Upper lobe of right lung (tissue), 1 donor: ENCODE data around the gene COLEC12. TPM values are rescaled to one million over a fixed set of nuclear protein-coding genes. Genes with fewer than 3 reads are reported as not detected.

Experiments used
- ATAC-seq: fragments of 200-7000 bp; cut with Tn5 transposase; one replicate; pipeline ENCODE4 v1.9.1; 2020; ENCODE audit warnings: mild to moderate bottlenecking, moderate library complexity
- DNase-seq: peaks from one replicate; pipeline ENCODE4 v3.0.0-alpha.2; 2020
- H3K27ac ChIP-seq: fragments of 200-600 bp; one replicate; pipeline ENCODE4 v1.8.0; 2022
- H3K27me3 ChIP-seq: fragments of 200-600 bp; one replicate; pipeline ENCODE4 v1.8.0; 2022; ENCODE audit warnings: mild to moderate bottlenecking
- H3K36me3 ChIP-seq: fragments of 200-600 bp; one replicate; pipeline ENCODE4 v1.8.0; 2022
- H3K4me1 ChIP-seq: fragments of 200-600 bp; one replicate; pipeline ENCODE4 v1.8.0; 2022
- H3K4me3 ChIP-seq: fragments of 200-600 bp; one replicate; pipeline ENCODE4 v1.8.0; 2022; ENCODE audit warnings: mild to moderate bottlenecking
- H3K9me3 ChIP-seq: fragments of 200-600 bp; one replicate; pipeline ENCODE4 v1.8.0; 2022
- intact Hi-C: fragments of 100-400 bp; cut with DNase I; formaldehyde crosslinking; loops from one replicate; pipeline ENCODE4 v1.11.0; 2022
- total RNA-seq: library from RNA; stranded (reverse); fragmentation: NEBNext Ultra II Directional; extraction: Animal tissue kit (Norgen Biotek cat#: 25700); gene quantifications from one replicate; pipeline ENCODE4 v1.2.1, GENCODE V29; 2021
- TF ChIP-seq, protein P1 (sequence below): fragments of 200-600 bp; IDR thresholded peaks from one replicate; pipeline ENCODE4 v1.8.0; 2022; ENCODE audit warnings: antibody characterized with exemption
- donor health status: DM: no; HTN: yes; CAD: no; lungs with severe emphysema.

The COLEC12 gene
- total RNA-seq, 1 donor from 2014 or later, result 55.2 TPM

DNA sequence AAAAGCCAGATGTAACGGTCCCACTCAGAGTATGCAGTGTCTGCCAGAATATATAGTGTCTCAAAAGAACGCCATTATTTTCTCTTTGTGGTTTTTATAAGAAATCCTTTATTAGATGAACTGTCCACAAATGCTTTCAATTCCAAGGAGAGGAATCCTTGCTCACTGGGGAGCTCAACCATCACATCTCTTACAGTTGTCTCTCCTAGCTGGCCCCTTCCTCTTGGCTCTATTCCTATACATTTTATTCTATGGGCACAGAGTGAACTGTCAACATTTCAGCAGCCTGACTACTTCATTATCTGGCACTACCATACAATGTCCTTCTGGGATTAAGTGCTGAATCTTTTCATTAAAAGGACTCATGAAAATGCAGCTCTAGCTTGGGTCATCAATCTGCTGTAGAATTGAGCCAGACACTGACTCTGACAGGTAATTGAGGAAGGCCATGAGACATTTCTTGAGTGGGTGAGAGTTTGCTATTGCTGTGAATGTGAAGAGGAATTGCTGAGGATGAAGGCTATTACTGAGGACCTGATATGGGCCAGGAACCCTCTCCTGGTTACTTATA lies 136.2 kb downstream of the COLEC12 start:
- TF ChIP-seq, protein P1, sequence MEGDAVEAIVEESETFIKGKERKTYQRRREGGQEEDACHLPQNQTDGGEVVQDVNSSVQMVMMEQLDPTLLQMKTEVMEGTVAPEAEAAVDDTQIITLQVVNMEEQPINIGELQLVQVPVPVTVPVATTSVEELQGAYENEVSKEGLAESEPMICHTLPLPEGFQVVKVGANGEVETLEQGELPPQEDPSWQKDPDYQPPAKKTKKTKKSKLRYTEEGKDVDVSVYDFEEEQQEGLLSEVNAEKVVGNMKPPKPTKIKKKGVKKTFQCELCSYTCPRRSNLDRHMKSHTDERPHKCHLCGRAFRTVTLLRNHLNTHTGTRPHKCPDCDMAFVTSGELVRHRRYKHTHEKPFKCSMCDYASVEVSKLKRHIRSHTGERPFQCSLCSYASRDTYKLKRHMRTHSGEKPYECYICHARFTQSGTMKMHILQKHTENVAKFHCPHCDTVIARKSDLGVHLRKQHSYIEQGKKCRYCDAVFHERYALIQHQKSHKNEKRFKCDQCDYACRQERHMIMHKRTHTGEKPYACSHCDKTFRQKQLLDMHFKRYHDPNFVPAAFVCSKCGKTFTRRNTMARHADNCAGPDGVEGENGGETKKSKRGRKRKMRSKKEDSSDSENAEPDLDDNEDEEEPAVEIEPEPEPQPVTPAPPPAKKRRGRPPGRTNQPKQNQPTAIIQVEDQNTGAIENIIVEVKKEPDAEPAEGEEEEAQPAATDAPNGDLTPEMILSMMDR, result no peak
- H3K27me3 ChIP-seq, result no peaks in the 10 kb centered on the region
- H3K9me3 ChIP-seq, result no peaks in the 10 kb centered on the region
- H3K4me3 ChIP-seq, result no peak overlapping the region
- peaks cover 22% of the 10 kb centered on the region for H3K4me1 ChIP-seq
- ATAC-seq (no peak), DNase-seq (no peak)
- H3K27ac ChIP-seq, result no peak overlapping the region
- H3K36me3 ChIP-seq, result no peaks in the 10 kb centered on the region
- intact Hi-C loops, result no loop called here

DNA sequence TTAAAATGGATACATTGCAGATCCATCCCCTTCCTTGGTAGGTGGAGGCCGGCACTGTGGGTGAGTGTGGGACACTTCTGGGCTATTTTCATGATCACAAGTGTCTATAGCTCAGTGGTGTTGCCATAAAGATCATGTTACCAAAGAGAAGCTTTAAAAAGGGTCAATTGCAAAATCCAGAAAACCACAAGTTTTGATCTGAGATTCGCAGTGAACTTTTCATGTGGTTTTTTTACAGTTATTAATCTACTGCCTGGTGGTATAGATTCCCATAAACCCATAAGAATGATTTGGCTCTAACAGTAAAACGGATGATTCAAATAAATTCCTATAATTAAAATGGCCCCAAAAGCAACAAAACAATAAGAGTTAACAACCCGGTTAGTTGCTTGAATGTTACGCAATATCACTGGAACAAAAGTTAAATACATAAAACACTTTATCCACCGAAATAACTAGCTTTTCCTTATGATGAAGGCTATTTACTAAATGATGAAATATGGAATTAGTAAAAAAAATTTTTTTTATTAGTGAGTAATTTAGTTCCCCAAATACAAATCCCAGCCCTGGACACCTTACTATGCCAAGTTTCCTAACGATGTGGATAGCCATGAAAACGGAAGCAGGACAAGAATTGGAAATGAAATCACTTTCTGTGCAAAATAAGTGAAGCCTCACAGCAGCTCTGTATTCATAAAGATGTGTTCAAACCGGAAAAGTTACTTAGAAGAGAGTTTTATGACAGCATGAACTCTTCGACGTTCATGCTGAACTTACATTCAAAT lies 137.0 kb downstream of the COLEC12 start:
- Histone ChIP-seq H3K4me1 (peaks cover 22% of the 10 kb centered on the region), H3K27ac (no peak overlapping the region), H3K9me3 (no peaks in the 10 kb centered on the region), H3K4me3 (no peak overlapping the region), H3K36me3 (no peaks in the 10 kb centered on the region), H3K27me3 (no peaks in the 10 kb centered on the region)
- intact Hi-C loops, result no loop called here
- TF ChIP-seq, protein P1, result no peak
- peak; percentile 44 for ATAC-seq
- no peak for DNase-seq

DNA sequence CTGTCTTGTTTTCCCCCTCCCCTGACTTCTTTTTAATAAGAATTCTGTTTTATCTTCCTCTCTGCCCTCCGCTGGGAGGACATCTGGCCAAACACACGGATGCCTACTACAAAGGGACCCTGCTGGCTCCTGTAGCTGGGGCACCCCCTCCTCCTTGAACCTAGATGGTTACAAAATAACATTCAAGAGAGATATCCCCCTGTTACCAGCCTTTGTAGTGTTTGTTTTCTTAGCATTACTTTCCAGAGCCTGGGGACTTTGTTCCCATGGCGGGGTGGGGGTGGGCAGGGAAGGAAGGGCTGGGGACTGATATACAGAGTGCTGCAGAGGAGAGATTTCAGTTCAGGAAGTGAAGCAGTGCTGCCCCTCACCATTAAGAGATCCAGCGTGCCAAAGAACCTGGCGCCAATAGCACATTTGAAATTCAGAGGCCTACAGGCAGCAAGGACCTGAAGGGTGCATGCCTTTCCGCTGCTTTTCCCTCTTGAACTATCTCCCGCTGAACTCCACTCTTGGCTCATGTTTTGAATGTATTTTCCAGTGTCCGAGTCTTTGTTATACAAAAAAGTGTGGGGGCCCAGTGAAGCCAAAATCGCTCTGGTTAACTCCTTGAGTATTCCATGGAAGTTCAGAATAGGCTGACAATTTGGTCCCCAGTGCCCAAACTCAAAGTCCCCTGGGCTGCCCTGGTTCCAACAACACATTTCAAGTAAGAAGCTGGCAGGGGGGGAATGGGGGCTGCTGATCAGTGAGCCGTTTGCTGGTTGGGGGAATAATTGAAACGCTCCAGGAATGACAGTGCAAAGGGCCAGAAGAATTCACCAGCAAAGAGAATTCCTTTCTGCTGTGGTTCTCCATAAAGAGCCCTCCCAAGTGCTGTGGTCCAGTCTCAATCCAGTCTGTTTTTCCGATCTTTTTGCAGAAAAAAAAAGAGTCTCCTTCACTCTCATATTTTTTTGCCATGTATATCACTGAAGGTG lies 137.9 kb downstream of the COLEC12 start:
- TF ChIP-seq, protein P1, result no peak
- no peak for ATAC-seq
- intact Hi-C loops, result no loop called here
- Histone ChIP-seq H3K9me3 (no peaks in the 10 kb centered on the region), H3K4me3 (no peak overlapping the region), H3K36me3 (no peaks in the 10 kb centered on the region), H3K27me3 (no peaks in the 10 kb centered on the region), H3K27ac (no peak overlapping the region), H3K4me1 (peaks cover 22% of the 10 kb centered on the region)
- DNase-seq, result no peak

DNA sequence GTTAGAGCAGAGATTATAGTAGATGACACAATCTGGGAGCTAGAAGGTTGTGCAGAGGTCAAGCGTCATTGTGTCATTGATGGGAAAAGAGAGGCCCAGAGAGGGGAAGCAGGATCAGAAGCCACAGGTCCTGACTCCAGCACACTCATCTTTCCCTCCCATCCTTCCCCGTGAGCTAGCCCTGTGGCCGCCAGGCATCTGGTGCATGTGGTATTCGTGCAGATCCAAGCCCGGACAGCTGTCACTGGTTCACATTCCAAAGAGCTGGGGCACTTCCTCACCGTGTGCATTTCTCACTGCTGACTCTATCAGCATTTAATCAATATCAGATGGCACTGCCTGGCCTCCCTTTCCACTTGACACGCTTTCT lies 138.6 kb downstream of the COLEC12 start:
- intact Hi-C loops, result no loop called here
- H3K4me1 ChIP-seq, result peaks cover 22% of the 10 kb centered on the region
- no peaks in the 10 kb centered on the region for H3K9me3 ChIP-seq
- TF ChIP-seq, protein P1, result no peak
- peak; percentile 67 for ATAC-seq
- H3K27me3 ChIP-seq, result no peaks in the 10 kb centered on the region
- no peak overlapping the region for H3K4me3 ChIP-seq
- no peaks in the 10 kb centered on the region for H3K36me3 ChIP-seq
- no peak for DNase-seq
- no peak overlapping the region for H3K27ac ChIP-seq

DNA sequence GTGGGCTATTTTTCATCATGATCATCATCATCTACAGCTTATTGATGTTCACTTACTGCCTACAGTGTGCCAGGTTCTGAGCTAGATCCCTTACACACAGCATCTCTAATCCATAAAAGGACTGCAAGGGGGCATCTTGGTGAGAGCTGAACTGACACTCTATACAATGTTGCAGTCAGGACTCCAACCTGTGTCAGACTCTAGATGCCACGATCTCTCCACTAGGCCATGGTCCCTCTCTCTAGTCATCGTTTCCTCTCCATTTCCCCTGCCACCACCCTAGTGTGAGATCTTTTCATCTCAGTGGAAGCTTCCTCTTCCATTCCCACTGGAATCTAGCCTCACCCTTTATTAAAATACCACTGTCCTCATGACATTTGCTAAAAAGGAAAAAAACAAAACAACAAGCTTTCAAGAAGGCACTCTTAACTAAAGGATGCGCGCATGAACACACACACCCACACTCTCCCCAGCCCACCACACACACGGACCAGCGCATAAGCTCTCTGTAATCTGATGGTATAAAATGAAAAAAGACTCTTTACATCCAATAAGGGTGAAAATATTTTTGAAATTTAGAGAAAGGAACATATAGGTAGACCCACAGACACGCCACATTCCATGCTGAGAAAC lies 139.3 kb downstream of the COLEC12 start:
- ATAC-seq, result no peak
- Histone ChIP-seq H3K4me3 (no peak overlapping the region), H3K27ac (no peak overlapping the region), H3K4me1 (peaks cover 22% of the 10 kb centered on the region), H3K36me3 (no peaks in the 10 kb centered on the region), H3K9me3 (no peaks in the 10 kb centered on the region), H3K27me3 (no peaks in the 10 kb centered on the region)
- DNase-seq, result no peak
- intact Hi-C loops, result no loop called here
- TF ChIP-seq, protein P1, result no peak
